ENCODE data around the gene PALS1. TPM values are rescaled to one million over a fixed set of nuclear protein-coding genes. Genes with fewer than 3 reads are reported as not detected.

PALS1 gene
- total and polyA plus RNA-seq, 2 experiments from 2014 or later = 15.3 to 36.5 TPM

DNA sequence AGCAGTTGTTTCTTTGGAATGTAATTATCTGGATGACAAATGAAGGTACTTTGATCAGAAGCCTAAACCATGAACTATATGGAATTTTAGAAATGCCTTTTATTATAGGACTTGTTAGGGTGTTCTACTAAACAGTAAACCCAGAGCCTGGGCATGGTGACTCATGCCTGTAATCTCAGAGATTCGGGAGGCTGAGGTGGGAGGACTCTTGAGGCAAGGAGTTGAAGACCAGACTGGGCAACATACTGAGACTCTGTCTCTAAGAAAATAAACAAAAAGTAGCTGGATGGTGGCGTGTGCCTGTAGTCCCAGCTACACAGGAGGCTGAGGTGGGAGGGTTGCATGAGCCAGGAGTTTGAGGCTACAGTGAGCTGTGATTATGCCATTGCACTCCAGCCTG lies 23.9 kb downstream of the PALS1 start:
- H3K36me3 ChIP-seq (ENCODE audit: low read depth) = no peaks in the 10 kb centered on the region
- H3K4me2 ChIP-seq (ENCODE audit: unreplicated experiment) = no peak overlapping the region
- H2AFZ ChIP-seq = no peak overlapping the region
- peaks cover 100% of the 10 kb centered on the region for H3K79me2 ChIP-seq (ENCODE audit: insufficient read depth)
- no peak for TF ChIP-seq EZH2 (IDR thresholded peaks at IDR 0.05; ENCODE audit: insufficient read depth, poor library complexity, severe bottlenecking)
- H4K20me1 ChIP-seq (ENCODE audit: insufficient read depth) = 0 out of 2 replicates have a peak, but pooled peaks cover 3% of the 10 kb centered on the region
- H3K4me1 ChIP-seq (ENCODE audit: insufficient read depth) = peaks cover 38% of the 10 kb centered on the region
- H3K27ac ChIP-seq = no peak overlapping the region
- in situ Hi-C loops (cut with MboI) = no loop called here
- 71 to 73% methylated on average over 2 of the region's 2 CpGs for WGBS, 2 experiments (ENCODE audit: low coverage in 1 of 2, low lambda C conversion rate in 2 of 2, missing lambda C conversion rate in 2 of 2)
- H3K9me2 ChIP-seq (ENCODE audit: insufficient read depth) = no peaks in the 10 kb centered on the region
- H3F3A ChIP-seq (ENCODE audit: insufficient read depth) = peaks cover 33% of the 10 kb centered on the region
- H3K9me3 ChIP-seq (ENCODE audit: low read depth) = no peaks in the 10 kb centered on the region
- H3K27me3 ChIP-seq (replicated peaks; ENCODE audit: insufficient read depth) = no peaks in the 10 kb centered on the region
- no peak overlapping the region for H3K4me3 ChIP-seq
- no peak for DNase-seq
- H3K9ac ChIP-seq = no peak overlapping the region

DNA sequence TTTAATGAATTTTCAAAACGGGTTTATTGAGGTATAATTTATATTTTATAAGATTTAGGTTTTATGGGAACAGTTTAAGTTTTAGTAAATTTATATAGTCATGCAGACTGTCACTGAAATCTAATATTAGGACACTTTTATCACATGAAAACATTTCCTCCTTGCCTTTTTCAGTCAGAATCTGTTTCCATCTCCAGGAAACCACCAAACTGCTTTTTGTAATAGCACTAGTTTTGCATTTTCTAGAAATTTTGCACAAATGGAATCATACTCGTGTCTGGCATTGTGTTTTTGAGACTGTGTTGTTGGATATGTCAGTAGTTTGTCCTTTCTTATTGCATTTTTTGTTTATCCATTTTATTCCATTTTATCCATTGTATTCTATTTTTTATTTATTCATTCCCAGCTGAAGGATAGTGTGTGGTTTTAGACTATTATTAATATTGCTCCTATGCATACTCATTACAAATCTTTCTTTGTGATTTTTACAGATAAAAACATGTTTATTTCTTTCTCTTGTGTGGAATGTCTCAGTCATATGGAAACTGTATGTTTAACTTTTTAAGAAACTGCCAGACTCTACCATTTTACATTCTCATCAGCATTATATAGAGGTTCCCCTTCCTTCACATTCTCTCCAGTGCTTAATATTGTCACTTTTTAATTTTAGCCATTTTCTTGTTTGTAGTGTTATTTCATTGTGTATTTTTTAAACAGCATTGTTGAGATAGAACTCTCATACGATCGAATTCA lies 26.5 kb downstream of the PALS1 start:
- Histone ChIP-seq H2AFZ (no peak overlapping the region), H3K4me1 (ENCODE audit: insufficient read depth) (peaks cover 46% of the 10 kb centered on the region), H3K36me3 (ENCODE audit: low read depth) (no peaks in the 10 kb centered on the region), H3F3A (ENCODE audit: insufficient read depth) (peaks cover 40% of the 10 kb centered on the region), H3K9ac (no peak overlapping the region), H3K27me3 (replicated peaks; ENCODE audit: insufficient read depth) (no peaks in the 10 kb centered on the region), H3K79me2 (ENCODE audit: insufficient read depth) (peaks cover 100% of the 10 kb centered on the region), H3K9me3 (ENCODE audit: low read depth) (no peaks in the 10 kb centered on the region), H3K27ac (no peak overlapping the region), H3K9me2 (ENCODE audit: insufficient read depth) (no peaks in the 10 kb centered on the region), H3K4me3 (no peak overlapping the region), H3K4me2 (ENCODE audit: unreplicated experiment) (peak overlapping the region; percentile 23), H4K20me1 (ENCODE audit: insufficient read depth) (0 out of 2 replicates have a peak, but pooled peaks cover 3% of the 10 kb centered on the region)
- TF ChIP-seq EZH2phosphoT487 (IDR thresholded peaks at IDR 0.05; ENCODE audit: insufficient read depth, low read depth) (no peak), EZH2 (IDR thresholded peaks at IDR 0.05; ENCODE audit: insufficient read depth, poor library complexity, severe bottlenecking) (no peak)
- no peak for DNase-seq
- in situ Hi-C loops (cut with MboI) = no loop called here
- WGBS, 2 experiments (ENCODE audit: low coverage in 1 of 2, low lambda C conversion rate in 2 of 2, missing lambda C conversion rate in 2 of 2) = 40 to 43% methylated on average over 4 of the region's 4 CpGs

DNA sequence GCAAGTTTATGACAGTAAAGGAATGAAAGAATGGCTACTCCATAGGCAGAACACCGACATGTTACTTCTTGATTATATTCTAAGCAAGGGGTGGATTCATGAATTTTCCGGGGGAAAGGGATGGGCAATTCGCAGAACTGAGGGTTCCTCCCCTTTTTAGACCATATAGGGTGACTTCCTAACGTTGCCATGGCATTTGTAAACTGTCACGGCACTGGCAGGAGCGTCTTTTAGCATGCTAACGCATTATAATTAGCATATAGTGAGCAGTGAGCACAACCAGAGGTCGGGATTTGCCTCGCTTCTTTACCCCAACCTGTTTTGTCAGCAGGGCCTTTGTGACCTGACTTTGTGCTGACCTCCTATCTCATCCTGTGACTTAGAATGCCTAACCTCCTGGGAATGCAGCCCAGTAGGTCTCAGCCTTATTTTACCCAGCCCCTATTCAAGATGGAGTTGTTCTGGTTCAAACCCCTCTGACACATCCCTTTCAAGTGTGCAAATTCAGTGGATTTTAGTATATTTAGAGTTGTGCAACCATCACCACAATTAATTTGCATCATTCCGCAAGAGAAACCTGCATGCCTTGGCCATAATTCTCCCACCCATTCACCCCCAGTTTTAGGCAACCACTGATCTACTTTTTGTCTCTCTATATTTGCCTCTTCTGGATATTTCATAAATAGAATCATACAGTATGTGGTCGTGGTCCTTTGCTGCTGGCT lies 27.4 kb downstream of the PALS1 start:
- Histone ChIP-seq H3K4me1 (ENCODE audit: insufficient read depth) (peaks cover 40% of the 10 kb centered on the region), H3K4me2 (ENCODE audit: unreplicated experiment) (peak overlapping the region; percentile 82), H3K9me2 (ENCODE audit: insufficient read depth) (no peaks in the 10 kb centered on the region), H3K27me3 (replicated peaks; ENCODE audit: insufficient read depth) (no peaks in the 10 kb centered on the region), H3K27ac (peak overlapping the region; percentile 75; the same call in 1 of the 2 replicates), H3K9me3 (ENCODE audit: low read depth) (no peaks in the 10 kb centered on the region), H4K20me1 (ENCODE audit: insufficient read depth) (0 out of 2 replicates have a peak, but pooled peaks cover 3% of the 10 kb centered on the region), H3K9ac (no peak overlapping the region; the same call in 1 of the 2 replicates), H3K36me3 (ENCODE audit: low read depth) (no peaks in the 10 kb centered on the region), H3K4me3 (peak overlapping the region; percentile 66; the same call in 1 of the 2 replicates), H3F3A (ENCODE audit: insufficient read depth) (peaks cover 31% of the 10 kb centered on the region), H3K79me2 (ENCODE audit: insufficient read depth) (peaks cover 100% of the 10 kb centered on the region), H2AFZ (no peak overlapping the region)
- TF ChIP-seq EZH2phosphoT487 (IDR thresholded peaks at IDR 0.05; ENCODE audit: insufficient read depth, low read depth) = no peak
- no peak for TF ChIP-seq EZH2 (IDR thresholded peaks at IDR 0.05; ENCODE audit: insufficient read depth, poor library complexity, severe bottlenecking)
- WGBS, 2 experiments (ENCODE audit: low coverage in 1 of 2, low lambda C conversion rate in 2 of 2, missing lambda C conversion rate in 2 of 2) = 63 to 73% methylated on average over 11 of the region's 11 CpGs
- no peak for DNase-seq
- in situ Hi-C loops (cut with MboI) = no loop called here

- H3K9ac ChIP-seq = peak overlapping the region; percentile 73
- H4K20me1 ChIP-seq (ENCODE audit: insufficient read depth) = no peaks in the 10 kb centered on the region
- H3K9me2 ChIP-seq (ENCODE audit: insufficient read depth) = no peaks in the 10 kb centered on the region
- H3K36me3 ChIP-seq (ENCODE audit: low read depth) = no peaks in the 10 kb centered on the region
- H2AFZ ChIP-seq = no peak overlapping the region
- 46 to 53% methylated on average over 4 of the region's 4 CpGs for WGBS, 2 experiments (ENCODE audit: low coverage in 1 of 2, low lambda C conversion rate in 2 of 2, missing lambda C conversion rate in 2 of 2)
- H3K4me2 ChIP-seq (ENCODE audit: unreplicated experiment) = peak overlapping the region; percentile 82
- H3K27me3 ChIP-seq (replicated peaks; ENCODE audit: insufficient read depth) = no peaks in the 10 kb centered on the region
- H3F3A ChIP-seq (ENCODE audit: insufficient read depth) = peaks cover 24% of the 10 kb centered on the region
- DNase-seq = peak; percentile 88
- in situ Hi-C loops (cut with MboI) = loop anchor here (10.0 kb wide), 1 partner anchor 85 kb away; the partner anchor contains the start of gene GARIN2
- H3K4me1 ChIP-seq (ENCODE audit: insufficient read depth) = peaks cover 33% of the 10 kb centered on the region
- TF ChIP-seq EZH2 (IDR thresholded peaks at IDR 0.05; ENCODE audit: insufficient read depth, poor library complexity, severe bottlenecking) = no peak
- TF ChIP-seq EZH2phosphoT487 (IDR thresholded peaks at IDR 0.05; ENCODE audit: insufficient read depth, low read depth) = no peak
- peaks cover 100% of the 10 kb centered on the region for H3K79me2 ChIP-seq (ENCODE audit: insufficient read depth)
- H3K4me3 ChIP-seq = peak overlapping the region; percentile 66
- no peaks in the 10 kb centered on the region for H3K9me3 ChIP-seq (ENCODE audit: low read depth)
- peak overlapping the region; percentile 75 for H3K27ac ChIP-seq
These were observed 28.2 kb downstream of the PALS1 start for GRCh38 chr14:67269298-67270060.
